NB4 (cell line): ENCODE measurements around the gene POLR2L.

Source experiments
- CTCF ChIP-seq: IDR thresholded peaks from one replicate; pipeline ENCODE4 v1.5.1; 2012; ENCODE audit warnings: low read depth, low read length
- MAX ChIP-seq: IDR thresholded peaks from 2 replicates; pipeline ENCODE4 v1.6.1; 2011; ENCODE audit warnings: low read depth, low read length
- POLR2A ChIP-seq: IDR thresholded peaks from 2 replicates; pipeline ENCODE4 v1.6.1; 2011; ENCODE audit warnings: mild to moderate bottlenecking; ENCODE audit not compliant: insufficient read length; ENCODE audit errors: extremely low read depth

- TF ChIP-seq CTCF (no peak), POLR2A (peak; percentile 5), MAX (no peak)
Measured at GRCh38 chr11:837990-838307, 4.4 kb downstream of the POLR2L start.
